OCI-LY7 (cell line): ENCODE results near the gene ATP8B1.

Source experiments
- CTCF ChIP-seq: fragments of 200-600 bp; sonication (generic); conservative IDR thresholded peaks from 2 replicates; pipeline ENCODE4 v1.5.1; 2014; ENCODE audit warnings: mild to moderate bottlenecking, antibody characterized with exemption, low read length, moderate library complexity, mixed read lengths
- EZH2phosphoT487 ChIP-seq: fragments of 200-600 bp; sonication (generic); IDR thresholded peaks from 2 replicates; pipeline ENCODE4 v1.6.1; 2018; ENCODE audit warnings: low read depth, borderline replicate concordance, mild to moderate bottlenecking, mixed run types, antibody characterized with exemption, low read length, moderate library complexity, mixed read lengths

- TF ChIP-seq CTCF: no peak
- TF ChIP-seq EZH2phosphoT487: no peak
Measured at GRCh38 chr18:57764087-57764486, 39.0 kb downstream of the ATP8B1 start.
